GM19455 (cell line): ENCODE data around the gene VHLL.
"Not testable (repeated sequence)": the region's sequence is repeated elsewhere in the genome, so short reads cannot be mapped to it uniquely, and the experiment has no call there.

ENCODE experiments used
- ATAC-seq: cut with Tn5 transposase; IDR thresholded peaks from one replicate; pipeline ENCODE4 v1.9.1; 2021; ENCODE audit not compliant: unreplicated experiment

The VHLL gene

GRCh38 chr1:156298852-156299357 is at the start of gene VHLL:
Gene VHLL (minus strand): TSS chr1:156299307. CDS start chr1:156299189, 118 bp downstream.
- ATAC-seq, result no peak

- no peak for ATAC-seq
Measured at GRCh38 chr1:156347331-156347730, 48.2 kb upstream of the VHLL start.

- ATAC-seq, result no peak
Measured at GRCh38 chr1:156346636-156347035, 47.5 kb upstream of the VHLL start.

GRCh38 chr1:156346035-156346434 is 46.9 kb upstream of the VHLL start:
- ATAC-seq, result not testable (repeated sequence)

- no peak for ATAC-seq
Measured at GRCh38 chr1:156344409-156344808, 45.3 kb upstream of the VHLL start.

- ATAC-seq, result no peak
Measured at GRCh38 chr1:156342166-156342955, 43.3 kb upstream of the VHLL start.

- ATAC-seq, result peak; percentile 91
Measured at GRCh38 chr1:156338180-156338976, 39.3 kb upstream of the VHLL start, which contains the start of the genes CCT3 and TSACC. Gene CCT3 (minus strand): TSS chr1:156338292. CDS start chr1:156338184, 108 bp downstream. Gene TSACC (plus strand): TSS chr1:156338526. CDS start chr1:156339758, 1,232 bp downstream.

GRCh38 chr1:156337888-156338179 is 38.7 kb upstream of the VHLL start:
- no peak for ATAC-seq

GRCh38 chr1:156337052-156337887 is 38.2 kb upstream of the VHLL start:
- no peak for ATAC-seq

GRCh38 chr1:156336242-156336641 is 37.1 kb upstream of the VHLL start:
- no peak for ATAC-seq

GRCh38 chr1:156323179-156323578 is 24.1 kb upstream of the VHLL start:
- ATAC-seq, result not testable (repeated sequence)

GRCh38 chr1:156320560-156320959 is 21.5 kb upstream of the VHLL start:
- no peak for ATAC-seq

- ATAC-seq, result no peak
Measured at GRCh38 chr1:156319664-156320063, 20.6 kb upstream of the VHLL start.

- no peak for ATAC-seq
Measured at GRCh38 chr1:156316909-156317308, 17.8 kb upstream of the VHLL start.

- ATAC-seq, result no peak
Measured at GRCh38 chr1:156310962-156311361, 11.9 kb upstream of the VHLL start.

- no peak for ATAC-seq
Measured at GRCh38 chr1:156308078-156308477, 9.0 kb upstream of the VHLL start.

- ATAC-seq, result no peak
Measured at GRCh38 chr1:156305215-156305614, 6.1 kb upstream of the VHLL start.

GRCh38 chr1:156303241-156303640 is 4.1 kb upstream of the VHLL start:
- no peak for ATAC-seq

GRCh38 chr1:156295391-156295947 is 3.6 kb downstream of the VHLL start, which contains the start of gene GLMP:
Gene GLMP (minus strand): TSS chr1:156295679. CDS start chr1:156295645, 34 bp downstream.
- ATAC-seq, result no peak

GRCh38 chr1:156293895-156294294 is 5.2 kb downstream of the VHLL start:
- no peak for ATAC-seq

- no peak for ATAC-seq
Measured at GRCh38 chr1:156293098-156293434, 6.0 kb downstream of the VHLL start.
